Measurements from ENCODE around the gene DHX57. TPM values are rescaled to one million over a fixed set of nuclear protein-coding genes. Genes with fewer than 3 reads are reported as not detected.

The DHX57 gene
- total RNA-seq, 4 donors from 2014 or later, result 11.5 to 12.0 (median 11.7) TPM

DNA sequence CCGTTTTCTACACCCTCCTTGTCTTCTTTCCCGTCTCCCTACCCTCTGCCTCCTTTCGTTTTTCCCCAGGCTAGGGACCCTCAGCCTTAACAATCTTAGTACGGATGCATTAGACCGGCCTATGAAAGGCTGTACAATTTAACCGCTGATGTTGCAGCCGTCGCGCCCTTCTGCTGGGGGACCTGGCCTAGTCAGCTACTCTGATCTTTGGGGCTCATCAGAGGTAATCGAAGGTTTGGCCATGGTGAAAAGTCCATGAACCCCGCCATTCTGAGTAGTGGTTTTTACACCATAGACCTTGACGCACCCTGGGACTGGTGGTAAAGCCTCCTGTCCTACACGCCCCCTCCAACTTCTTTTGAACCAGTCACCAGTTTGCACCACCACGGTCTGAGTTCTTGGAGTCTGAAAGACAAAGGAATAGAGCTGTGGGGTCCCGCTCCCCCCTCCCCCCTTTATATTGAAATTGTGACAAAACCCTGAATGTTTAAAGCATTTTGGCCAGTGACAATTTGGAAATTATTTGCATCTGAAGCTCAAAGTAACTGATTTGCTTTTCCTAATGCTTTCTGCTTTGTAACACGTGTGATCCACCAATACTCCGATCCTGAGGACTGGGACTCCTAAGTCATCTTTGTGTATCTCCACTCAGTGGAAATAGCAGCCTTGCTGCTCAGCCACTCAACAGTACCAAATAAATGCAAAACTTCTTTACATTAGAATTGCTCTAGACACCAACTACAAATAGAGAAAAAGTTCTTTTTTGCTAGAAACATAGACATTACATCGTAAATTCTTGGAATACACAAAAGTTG lies 123.9 kb downstream of the DHX57 start:
- DNase-seq, result no peak
- intact Hi-C loops (cut with DNase I; ENCODE audit: low total_unique reads), result loop anchor here (1.0 to 2.0 kb wide), 4 partner anchors 26 to 375 kb away; partner anchors contain the start of genes ATL2, GEMIN6 and HNRNPLL
- Histone ChIP-seq H3K36me3 (peaks cover 0 to 29% of the 10 kb centered on the region in 2 donors), H3K27ac (peak overlapping the region; percentile 96 to 98 (median 97)), H3K9me3 (no peaks in the 10 kb centered on the region), H3K4me1 (peaks cover 22 to 24% of the 10 kb centered on the region in 2 donors), H3K27me3 (no peaks in the 10 kb centered on the region), H3K4me3 (peak overlapping the region; percentile 72 to 88 (median 82))
- TF ChIP-seq, protein P1, sequence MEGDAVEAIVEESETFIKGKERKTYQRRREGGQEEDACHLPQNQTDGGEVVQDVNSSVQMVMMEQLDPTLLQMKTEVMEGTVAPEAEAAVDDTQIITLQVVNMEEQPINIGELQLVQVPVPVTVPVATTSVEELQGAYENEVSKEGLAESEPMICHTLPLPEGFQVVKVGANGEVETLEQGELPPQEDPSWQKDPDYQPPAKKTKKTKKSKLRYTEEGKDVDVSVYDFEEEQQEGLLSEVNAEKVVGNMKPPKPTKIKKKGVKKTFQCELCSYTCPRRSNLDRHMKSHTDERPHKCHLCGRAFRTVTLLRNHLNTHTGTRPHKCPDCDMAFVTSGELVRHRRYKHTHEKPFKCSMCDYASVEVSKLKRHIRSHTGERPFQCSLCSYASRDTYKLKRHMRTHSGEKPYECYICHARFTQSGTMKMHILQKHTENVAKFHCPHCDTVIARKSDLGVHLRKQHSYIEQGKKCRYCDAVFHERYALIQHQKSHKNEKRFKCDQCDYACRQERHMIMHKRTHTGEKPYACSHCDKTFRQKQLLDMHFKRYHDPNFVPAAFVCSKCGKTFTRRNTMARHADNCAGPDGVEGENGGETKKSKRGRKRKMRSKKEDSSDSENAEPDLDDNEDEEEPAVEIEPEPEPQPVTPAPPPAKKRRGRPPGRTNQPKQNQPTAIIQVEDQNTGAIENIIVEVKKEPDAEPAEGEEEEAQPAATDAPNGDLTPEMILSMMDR (IDR thresholded peaks at IDR 0.05 in 4 of 5, conservative IDR thresholded peaks at IDR 0.05 in 1 of 5), result no peak
- TF ChIP-seq POLR2A (IDR thresholded peaks at IDR 0.05), result no peak
- ATAC-seq, result peak in 1 of 2 donors; percentile 0
- in situ Hi-C loops (cut with MboI; ENCODE audit: low sequenced_read_pairs in 4 of 4), result no loop called here

DNA sequence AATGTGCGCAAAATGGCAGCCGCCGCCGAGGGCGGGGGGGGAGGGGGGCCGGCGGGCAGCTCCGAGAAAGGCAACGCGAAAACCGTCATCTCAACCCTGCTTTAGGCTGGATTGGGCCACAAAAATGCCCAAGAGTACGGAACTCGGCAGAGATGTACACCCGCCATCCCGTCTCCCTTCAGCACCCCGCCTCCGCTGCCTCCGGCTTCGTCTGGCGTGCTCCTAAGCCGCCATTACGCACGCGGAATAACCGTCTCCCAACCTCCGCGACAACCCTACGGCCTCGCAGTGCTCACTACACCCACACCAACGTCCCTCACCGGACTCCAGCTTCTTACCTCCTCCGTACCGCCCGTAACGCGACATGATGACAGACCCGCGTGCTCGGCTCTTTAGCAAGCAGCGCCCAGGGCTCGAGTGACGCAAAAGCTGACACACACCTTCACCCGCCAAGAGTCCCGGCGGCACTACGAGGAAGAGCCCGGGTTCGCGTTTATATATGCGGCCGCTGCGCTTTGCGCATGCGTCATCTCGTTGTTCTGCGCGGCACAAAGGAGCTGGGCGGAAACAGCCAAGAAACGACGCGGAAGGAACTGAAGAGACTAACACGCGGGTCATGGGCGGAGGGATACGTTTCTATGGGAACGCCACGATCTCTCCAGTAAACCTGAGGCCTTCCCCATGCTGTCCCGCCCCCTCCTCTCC lies 124.7 kb downstream of the DHX57 start, which contains the start of gene SRSF7:
SRSF7 (minus strand) TSS at position 471 of the 705 bp plus-strand sequence; CDS start at position 366, 105 bp downstream.
- peak within 1 kb of the TSS; percentile 72 to 88 (median 82) for H3K4me3 ChIP-seq
- ATAC-seq, result peak; percentile 94 to 96
- peak within 1 kb of the TSS; percentile 96 to 98 (median 97) for H3K27ac ChIP-seq
- TF ChIP-seq, protein P1 (IDR thresholded peaks at IDR 0.05 in 4 of 5, conservative IDR thresholded peaks at IDR 0.05 in 1 of 5), result no peak
- TF ChIP-seq POLR2A (IDR thresholded peaks at IDR 0.05), result peak; percentile 100
- H3K4me1 ChIP-seq, result peaks cover 24 to 26% of the 10 kb centered on the region in 2 donors
- in situ Hi-C loops (cut with MboI; ENCODE audit: low sequenced_read_pairs in 4 of 4), result no loop called here
- H3K27me3 ChIP-seq, result no peaks in the 10 kb centered on the region
- intact Hi-C loops (cut with DNase I; ENCODE audit: low total_unique reads), result loop anchor here (1.0 to 2.0 kb wide), 4 partner anchors 27 to 374 kb away; partner anchors contain the start of genes ATL2, GEMIN6 and HNRNPLL
- H3K9me3 ChIP-seq, result no peaks in the 10 kb centered on the region
- peak; percentile 96 to 97 for DNase-seq
- H3K36me3 ChIP-seq, result peaks cover 0 to 37% of the 10 kb centered on the region in 2 donors

DNA sequence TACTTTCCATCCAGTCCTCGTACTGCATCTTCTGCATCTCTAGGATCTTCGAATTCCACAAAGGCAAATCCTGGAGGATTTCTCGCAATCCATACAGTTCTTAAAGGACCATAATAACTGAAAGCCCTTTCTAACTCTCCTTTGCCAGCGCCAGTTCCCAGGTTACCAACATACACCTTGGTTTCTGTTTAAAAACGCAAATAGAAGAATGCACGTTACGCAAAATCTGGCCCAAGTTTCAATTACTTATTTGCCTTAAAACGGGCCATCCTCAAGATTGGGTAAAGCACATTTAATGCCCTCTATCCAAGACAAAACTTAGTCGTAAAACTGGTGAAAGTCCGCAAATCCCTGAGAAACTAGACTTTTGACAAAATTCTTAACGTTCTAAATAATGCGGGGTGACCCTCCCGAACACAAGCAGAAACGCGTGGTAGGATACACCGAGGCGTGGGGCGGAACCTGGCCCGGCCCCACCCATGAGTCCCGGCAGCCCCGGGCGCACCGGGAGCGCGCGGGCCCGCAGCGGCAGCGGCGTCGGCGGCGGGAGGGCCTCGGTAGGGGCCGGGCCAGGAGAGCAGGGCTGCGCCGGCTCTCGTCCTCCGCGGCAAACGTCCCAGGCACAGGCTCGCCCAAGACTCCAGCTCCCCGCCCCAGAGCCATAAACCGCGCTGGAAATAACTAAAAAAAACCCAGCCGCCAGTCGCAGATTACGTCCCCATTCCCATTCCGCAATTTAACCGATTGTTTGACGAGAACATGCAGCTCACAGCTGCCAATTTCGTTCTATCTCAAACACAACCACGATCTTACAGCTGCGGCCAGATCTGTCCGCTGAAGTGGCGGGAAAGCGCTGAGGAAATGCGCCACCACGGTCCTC lies 125.5 kb downstream of the DHX57 start:
- H3K27me3 ChIP-seq, result no peaks in the 10 kb centered on the region
- H3K4me1 ChIP-seq, result peaks cover 24 to 31% of the 10 kb centered on the region in 2 donors
- H3K9me3 ChIP-seq, result no peaks in the 10 kb centered on the region
- peak overlapping the region; percentile 72 to 88 (median 82) for H3K4me3 ChIP-seq
- intact Hi-C loops (cut with DNase I; ENCODE audit: low total_unique reads), result loop anchor here (2.0 kb wide), 3 partner anchors 27 to 373 kb away; partner anchors contain the start of genes ATL2 and HNRNPLL
- in situ Hi-C loops (cut with MboI; ENCODE audit: low sequenced_read_pairs in 4 of 4), result no loop called here
- ATAC-seq (peak; percentile 60 to 70), DNase-seq (peak; percentile 47 to 59)
- H3K27ac ChIP-seq, result peak overlapping the region; percentile 96 to 98 (median 97)
- peaks cover 0 to 45% of the 10 kb centered on the region in 2 donors for H3K36me3 ChIP-seq
- peak; percentile 84 to 90 for TF ChIP-seq POLR2A (IDR thresholded peaks at IDR 0.05)
- TF ChIP-seq, protein P1 (IDR thresholded peaks at IDR 0.05 in 4 of 5, conservative IDR thresholded peaks at IDR 0.05 in 1 of 5), result no peak

All from gastrocnemius medialis (tissue), 4 donors.